Activated gamma-delta T cell (primary cell): ENCODE results near the gene ZNF20.
"Not testable (repeated sequence)": the region's sequence is repeated elsewhere in the genome, so short reads cannot be mapped to it uniquely, and the experiment has no call there.

Experiments
- DNase-seq: peaks from one replicate; lab custom pipeline; 2025; lab: John Stamatoyannopoulos, UW

The ZNF20 gene

GRCh38 chr19:12112701-12113100, 27.4 kb downstream of the ZNF20 start:
- no peak for DNase-seq

- no peak for DNase-seq
Observed at GRCh38 chr19:12111943-12112637, 28.1 kb downstream of the ZNF20 start.

- no peak for DNase-seq
Observed at GRCh38 chr19:12111176-12111575, 29.0 kb downstream of the ZNF20 start.

GRCh38 chr19:12103909-12104308, 36.2 kb downstream of the ZNF20 start:
- DNase-seq: not testable (repeated sequence)

GRCh38 chr19:12098040-12098439, 42.1 kb downstream of the ZNF20 start:
- no peak for DNase-seq

- DNase-seq: no peak
Observed at GRCh38 chr19:12095111-12095790, 44.9 kb downstream of the ZNF20 start.

- no peak for DNase-seq
Observed at GRCh38 chr19:12093777-12094176, 46.4 kb downstream of the ZNF20 start.

- no peak for DNase-seq
Observed at GRCh38 chr19:12092956-12093355, 47.2 kb downstream of the ZNF20 start.

- DNase-seq: no peak
Observed at GRCh38 chr19:12092065-12092867, 47.9 kb downstream of the ZNF20 start.

GRCh38 chr19:12090807-12091206, 49.3 kb downstream of the ZNF20 start:
- no peak for DNase-seq

- no peak for DNase-seq
Observed at GRCh38 chr19:12085074-12085818, 54.9 kb downstream of the ZNF20 start.

GRCh38 chr19:12083336-12083735, 56.8 kb downstream of the ZNF20 start:
- DNase-seq: not testable (repeated sequence)
